ENCODE results near the gene S1PR3.

S1PR3 gene

GRCh38 chr9:89025553-89025952 is 34.3 kb downstream of the S1PR3 start:
- TF ChIP-seq CTCF (IDR thresholded peaks at IDR 0.05; ENCODE audit: control insufficient read depth, insufficient read depth, low read depth, low read length, missing control alignments), result no peak
- no peak for DNase-seq (ENCODE audit: low read depth)
- H3K4me3 ChIP-seq (ENCODE audit: control insufficient read depth, low read depth, low read length), result no peak overlapping the region

- no peak for TF ChIP-seq CTCF (IDR thresholded peaks at IDR 0.05; ENCODE audit: control insufficient read depth, insufficient read depth, low read depth, low read length, missing control alignments)
- DNase-seq (ENCODE audit: low read depth), result no peak
- H3K4me3 ChIP-seq (ENCODE audit: control insufficient read depth, low read depth, low read length), result no peak overlapping the region
Observed at GRCh38 chr9:89026876-89027275, 35.6 kb downstream of the S1PR3 start.

GRCh38 chr9:89029788-89030187 is 38.5 kb downstream of the S1PR3 start:
- no peak for TF ChIP-seq CTCF (IDR thresholded peaks at IDR 0.05; ENCODE audit: control insufficient read depth, insufficient read depth, low read depth, low read length, missing control alignments)
- no peak overlapping the region for H3K4me3 ChIP-seq (ENCODE audit: control insufficient read depth, low read depth, low read length)
- no peak for DNase-seq (ENCODE audit: low read depth)

GRCh38 chr9:89032173-89032572 is 40.9 kb downstream of the S1PR3 start:
- no peak overlapping the region for H3K4me3 ChIP-seq (ENCODE audit: control insufficient read depth, low read depth, low read length)
- DNase-seq (ENCODE audit: low read depth), result no peak
- TF ChIP-seq CTCF (IDR thresholded peaks at IDR 0.05; ENCODE audit: control insufficient read depth, insufficient read depth, low read depth, low read length, missing control alignments), result no peak

- DNase-seq (ENCODE audit: low read depth), result no peak
- TF ChIP-seq CTCF (IDR thresholded peaks at IDR 0.05; ENCODE audit: control insufficient read depth, insufficient read depth, low read depth, low read length, missing control alignments), result no peak
- no peak overlapping the region for H3K4me3 ChIP-seq (ENCODE audit: control insufficient read depth, low read depth, low read length)
Observed at GRCh38 chr9:89032661-89033060, 41.4 kb downstream of the S1PR3 start.

GRCh38 chr9:89036383-89036782 is 45.1 kb downstream of the S1PR3 start:
- no peak overlapping the region for H3K4me3 ChIP-seq (ENCODE audit: control insufficient read depth, low read depth, low read length)
- no peak for TF ChIP-seq CTCF (IDR thresholded peaks at IDR 0.05; ENCODE audit: control insufficient read depth, insufficient read depth, low read depth, low read length, missing control alignments)
- no peak for DNase-seq (ENCODE audit: low read depth)

- TF ChIP-seq CTCF (IDR thresholded peaks at IDR 0.05; ENCODE audit: control insufficient read depth, insufficient read depth, low read depth, low read length, missing control alignments), result no peak
- no peak overlapping the region for H3K4me3 ChIP-seq (ENCODE audit: control insufficient read depth, low read depth, low read length)
- no peak for DNase-seq (ENCODE audit: low read depth)
Observed at GRCh38 chr9:89036891-89037290, 45.6 kb downstream of the S1PR3 start.
